Small intestine (tissue), 7 donors: ENCODE data around the gene ASPSCR1. TPM values are rescaled to one million over a fixed set of nuclear protein-coding genes. Genes with fewer than 3 reads are reported as not detected.

Source experiments
- DNase-seq, 2 donors: peaks; one replicate each; pipeline versions ENCODE4 v3.0.0 to v3.0.0-alpha.2; 2013
- FAIRE-seq: peaks from 2 replicates; lab custom pipeline; 2012; peaks lifted over from hg19 to GRCh38; lab: Jason Lieb, UNC
- H3K27ac ChIP-seq, 3 donors: one replicate each; pipeline ENCODE4 v1.5.1; 2013; ENCODE audit warnings: low read length in 2 of 3, mild to moderate bottlenecking in 2 of 3, control low read depth in 1 of 3, inconsistent platforms in 1 of 3, low read depth in 1 of 3, moderate library complexity in 1 of 3
- H3K27me3 ChIP-seq, 3 donors: one replicate each; pipeline ENCODE4 v1.6.1; 2013; ENCODE audit warnings: low read length in 3 of 3, inconsistent platforms in 1 of 3; ENCODE audit not compliant: control insufficient read depth in 3 of 3, insufficient read depth in 3 of 3
- H3K36me3 ChIP-seq, 3 donors: one replicate each; pipeline ENCODE4 v1.6.1; 2013; ENCODE audit warnings: low read length in 3 of 3, inconsistent platforms in 1 of 3, low read depth in 1 of 3, mild to moderate bottlenecking in 1 of 3, moderate library complexity in 1 of 3; ENCODE audit not compliant: control insufficient read depth in 3 of 3, insufficient read depth in 2 of 3
- H3K4me1 ChIP-seq, 3 donors: one replicate each; pipeline ENCODE4 v1.6.1; 2013; ENCODE audit warnings: low read length in 2 of 3, inconsistent platforms in 1 of 3, low read depth in 1 of 3, mild to moderate bottlenecking in 1 of 3, moderate library complexity in 1 of 3; ENCODE audit not compliant: control insufficient read depth in 3 of 3, insufficient read depth in 2 of 3
- H3K4me3 ChIP-seq, 3 donors: one replicate each; pipeline ENCODE4 v1.5.1; 2013; ENCODE audit warnings: low read length in 3 of 3, control low read depth in 1 of 3, inconsistent platforms in 1 of 3, low read depth in 1 of 3, mild to moderate bottlenecking in 1 of 3, moderate library complexity in 1 of 3
- H3K9me3 ChIP-seq, 2 donors: one replicate each; pipeline ENCODE4 v1.6.1; 2013; ENCODE audit warnings: low read depth in 1 of 2, low read length in 1 of 2; ENCODE audit not compliant: control insufficient read depth in 2 of 2, insufficient read depth in 1 of 2
- WGBS, 3 donors: extraction: QIAGEN DNeasy Blood & Tissue Kit; methylation state at CpG; one replicate each; pipeline ENCODE4 v1.1.7; 2013; 5-methylcytosine and 5-hydroxymethylcytosine counted together
- polyA plus RNA-seq, 4 donors: library from polyadenylated mRNA; stranded (reverse) in 3 of 4; unstranded in 1 of 4; fragments of 200-250 nt in 3 of 4; fragments of 120-200 nt in 1 of 4; gene quantifications; one replicate each; pipeline versions ENCODE4 v1.2.1 to v1.2.3, GENCODE V29; 2013
- donor health status: healthy with polysubstance abuse.
- donor health status: control.
- donor health status: control.
- donor health status: Bipolar disorder and iron deficiency.
- donor health status: healthy.

Gene ASPSCR1
- polyA plus RNA-seq, 4 donors: 23.5 to 96.7 (median 47.5) TPM

GRCh38 chr17:82055023-82055964 lies 77.9 kb downstream of the ASPSCR1 start:
- no peak overlapping the region for H3K27ac ChIP-seq
- DNase-seq: no peak
- peaks cover 2 to 15% (median 4%) of the 10 kb centered on the region in 3 donors for H3K4me1 ChIP-seq
- no peak for FAIRE-seq
- H3K27me3 ChIP-seq: no peaks in the 10 kb centered on the region
- no peak overlapping the region for H3K4me3 ChIP-seq
- peaks cover 8 to 76% (median 18%) of the 10 kb centered on the region in 3 donors for H3K36me3 ChIP-seq
- 86 to 89% (median 86%) methylated on average over 17 to 26 of the region's 26 CpGs for WGBS, 3 donors
- no peaks in the 10 kb centered on the region for H3K9me3 ChIP-seq

GRCh38 chr17:82055965-82056728 lies 78.7 kb downstream of the ASPSCR1 start:
- no peak for FAIRE-seq
- 89 to 91% (median 91%) methylated on average over 26 to 28 of the region's 28 CpGs for WGBS, 3 donors
- Histone ChIP-seq H3K9me3 (no peaks in the 10 kb centered on the region), H3K27me3 (no peaks in the 10 kb centered on the region), H3K4me1 (peaks cover 2 to 9% (median 3%) of the 10 kb centered on the region in 3 donors), H3K4me3 (no peak overlapping the region), H3K36me3 (peaks cover 9 to 82% (median 18%) of the 10 kb centered on the region in 3 donors), H3K27ac (no peak overlapping the region)
- no peak for DNase-seq

- Histone ChIP-seq H3K27me3 (no peaks in the 10 kb centered on the region), H3K4me3 (no peak overlapping the region), H3K4me1 (peaks cover 2 to 9% (median 3%) of the 10 kb centered on the region in 3 donors), H3K27ac (no peak overlapping the region), H3K36me3 (peaks cover 11 to 90% (median 18%) of the 10 kb centered on the region in 3 donors), H3K9me3 (no peaks in the 10 kb centered on the region)
- 77 to 79% (median 77%) methylated on average over 29 of the region's 29 CpGs for WGBS, 3 donors
- no peak for DNase-seq
- FAIRE-seq: no peak
These were observed 79.5 kb downstream of the ASPSCR1 start for GRCh38 chr17:82056729-82057621.

GRCh38 chr17:82058230-82058854 lies 80.9 kb downstream of the ASPSCR1 start:
- Histone ChIP-seq H3K36me3 (peaks cover 12 to 98% (median 18%) of the 10 kb centered on the region in 3 donors), H3K27me3 (no peaks in the 10 kb centered on the region), H3K9me3 (no peaks in the 10 kb centered on the region), H3K27ac (no peak overlapping the region), H3K4me1 (peaks cover 0 to 1% (median 0%) of the 10 kb centered on the region in 3 donors), H3K4me3 (no peak overlapping the region)
- DNase-seq (no peak), FAIRE-seq (no peak)
- WGBS, 3 donors: 80 to 83% (median 82%) methylated on average over 15 to 17 of the region's 17 CpGs

- no peak for FAIRE-seq
- H3K36me3 ChIP-seq: peaks cover 12 to 98% (median 18%) of the 10 kb centered on the region in 3 donors
- WGBS, 3 donors: 87% methylated on average over 10 of the region's 10 CpGs
These were observed 81.4 kb downstream of the ASPSCR1 start for GRCh38 chr17:82058855-82059249.

GRCh38 chr17:82059272-82060000 lies 82.0 kb downstream of the ASPSCR1 start:
- Histone ChIP-seq H3K27ac (no peak overlapping the region), H3K36me3 (peaks cover 12 to 98% (median 17%) of the 10 kb centered on the region in 3 donors), H3K9me3 (no peaks in the 10 kb centered on the region), H3K4me3 (no peak overlapping the region), H3K27me3 (no peaks in the 10 kb centered on the region), H3K4me1 (peaks cover 0 to 4% (median 1%) of the 10 kb centered on the region in 3 donors)
- DNase-seq (no peak), FAIRE-seq (no peak)
- 79 to 86% (median 84%) methylated on average over 19 of the region's 19 CpGs for WGBS, 3 donors

More at GRCh38 chr17:82058855-82059249, 81.4 kb downstream of the ASPSCR1 start:
- Histone ChIP-seq H3K4me1 (peaks cover 0 to under 1% (median 0%) of the 10 kb centered on the region in 3 donors), H3K4me3 (no peak overlapping the region), H3K9me3 (no peaks in the 10 kb centered on the region), H3K27ac (no peak overlapping the region), H3K27me3 (no peaks in the 10 kb centered on the region)
- no peak for DNase-seq

GRCh38 chr17:82060001-82060380 lies 82.6 kb downstream of the ASPSCR1 start:
- DNase-seq (no peak), FAIRE-seq (no peak)
- no peaks in the 10 kb centered on the region for H3K27me3 ChIP-seq
- H3K4me3 ChIP-seq: no peak overlapping the region
- WGBS, 3 donors: 81 to 85% (median 84%) methylated on average over 13 to 16 of the region's 16 CpGs
- H3K9me3 ChIP-seq: no peaks in the 10 kb centered on the region
- H3K36me3 ChIP-seq: peaks cover 12 to 92% (median 13%) of the 10 kb centered on the region in 3 donors
- H3K4me1 ChIP-seq: peaks cover 0 to 6% (median 4%) of the 10 kb centered on the region in 3 donors
- H3K27ac ChIP-seq: no peak overlapping the region
